ENCODE results near the gene MEP1A. TPM values are rescaled to one million over a fixed set of nuclear protein-coding genes. Genes with fewer than 3 reads are reported as not detected.
"Not testable (repeated sequence)": the region's sequence is repeated elsewhere in the genome, so short reads cannot be mapped to it uniquely, and the experiment has no call there.

MEP1A gene
- total RNA-seq, 3 donors from 2014 or later = 0.29 to 1.3 TPM; not detected in 1

DNA sequence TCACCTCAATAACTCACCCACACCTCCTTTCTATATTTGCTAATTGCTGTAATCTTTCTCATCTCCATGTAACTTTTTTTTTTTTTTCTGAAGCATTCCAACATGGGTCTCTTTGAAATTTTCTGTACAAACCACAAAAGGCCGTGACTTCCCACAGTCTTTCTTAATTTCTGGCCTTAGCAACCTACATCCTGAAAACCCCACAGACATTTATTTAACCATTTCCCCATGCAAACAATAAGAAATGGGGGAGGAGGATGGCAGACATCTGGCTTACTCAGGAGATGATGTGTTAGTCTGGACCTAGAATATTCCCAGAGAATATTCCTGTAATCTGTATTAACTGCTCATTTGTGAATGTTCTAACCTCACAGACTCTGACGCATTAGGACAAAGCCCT lies 57.6 kb downstream of the MEP1A start:
- Histone ChIP-seq H3K27ac (peak overlapping the region in 1 of 2 donors; percentile 43), H3K36me3 (no peaks in the 10 kb centered on the region), H3K4me1 (peaks cover 0 to 6% of the 10 kb centered on the region in 2 donors), H3K9me3 (no peaks in the 10 kb centered on the region), H3K4me3 (no peak overlapping the region), H3K27me3 (no peaks in the 10 kb centered on the region)
- TF ChIP-seq POLR2AphosphoS5 (IDR thresholded peaks at IDR 0.05) (no peak), POLR2A (IDR thresholded peaks at IDR 0.05) (no peak)
- TF ChIP-seq, protein P1, sequence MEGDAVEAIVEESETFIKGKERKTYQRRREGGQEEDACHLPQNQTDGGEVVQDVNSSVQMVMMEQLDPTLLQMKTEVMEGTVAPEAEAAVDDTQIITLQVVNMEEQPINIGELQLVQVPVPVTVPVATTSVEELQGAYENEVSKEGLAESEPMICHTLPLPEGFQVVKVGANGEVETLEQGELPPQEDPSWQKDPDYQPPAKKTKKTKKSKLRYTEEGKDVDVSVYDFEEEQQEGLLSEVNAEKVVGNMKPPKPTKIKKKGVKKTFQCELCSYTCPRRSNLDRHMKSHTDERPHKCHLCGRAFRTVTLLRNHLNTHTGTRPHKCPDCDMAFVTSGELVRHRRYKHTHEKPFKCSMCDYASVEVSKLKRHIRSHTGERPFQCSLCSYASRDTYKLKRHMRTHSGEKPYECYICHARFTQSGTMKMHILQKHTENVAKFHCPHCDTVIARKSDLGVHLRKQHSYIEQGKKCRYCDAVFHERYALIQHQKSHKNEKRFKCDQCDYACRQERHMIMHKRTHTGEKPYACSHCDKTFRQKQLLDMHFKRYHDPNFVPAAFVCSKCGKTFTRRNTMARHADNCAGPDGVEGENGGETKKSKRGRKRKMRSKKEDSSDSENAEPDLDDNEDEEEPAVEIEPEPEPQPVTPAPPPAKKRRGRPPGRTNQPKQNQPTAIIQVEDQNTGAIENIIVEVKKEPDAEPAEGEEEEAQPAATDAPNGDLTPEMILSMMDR (IDR thresholded peaks at IDR 0.05) = no peak
- intact Hi-C loops (cut with DNase I; ENCODE audit: low total_unique reads) = no loop called here
- DNase-seq (ENCODE audit: low spot score in 2 of 2) = no peak

DNA sequence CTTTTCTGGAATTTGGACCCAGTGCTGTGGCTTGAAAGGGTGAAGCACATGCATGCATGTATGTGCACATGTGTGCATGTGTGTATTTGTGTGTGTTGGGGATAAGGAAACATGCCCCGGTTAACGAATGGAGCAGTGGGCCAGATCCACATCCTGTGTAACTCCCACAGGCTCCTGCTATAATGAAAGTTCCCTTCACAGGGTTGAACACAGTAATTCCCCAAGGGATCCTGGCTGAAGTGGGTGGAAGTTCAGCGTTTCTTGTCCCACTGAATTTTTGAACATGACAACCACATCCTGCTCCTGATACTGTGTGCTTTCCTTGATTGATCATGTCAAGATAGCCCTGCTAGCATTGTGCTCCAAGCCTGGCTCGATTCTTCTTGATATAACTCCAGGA lies 58.4 kb downstream of the MEP1A start:
- peak overlapping the region in 1 of 2 donors; percentile 65 for H3K27ac ChIP-seq
- H3K4me3 ChIP-seq; H3K36me3 ChIP-seq; intact Hi-C loops (cut with DNase I; ENCODE audit: low total_unique reads); H3K4me1 ChIP-seq; DNase-seq (ENCODE audit: low spot score in 2 of 2); H3K9me3 ChIP-seq; H3K27me3 ChIP-seq: not testable (repeated sequence)

DNA sequence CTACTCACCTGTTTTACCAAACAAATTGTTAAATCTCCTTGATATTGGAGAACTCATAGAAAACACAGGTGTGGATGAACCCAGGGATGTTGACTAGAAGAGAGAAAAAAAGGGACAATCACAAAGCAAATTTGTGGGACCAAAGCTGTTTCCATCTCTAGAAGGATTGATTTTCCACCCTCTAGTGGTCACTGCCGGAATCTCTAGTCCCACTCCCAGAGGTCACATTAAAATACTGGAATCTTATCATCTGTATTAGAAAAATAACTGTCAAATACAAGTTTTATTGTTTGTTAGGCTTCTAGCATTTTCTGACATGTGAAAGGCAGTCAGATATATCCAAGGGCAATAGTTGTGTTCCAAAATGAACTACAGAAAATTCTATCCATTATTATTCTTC lies 62.8 kb downstream of the MEP1A start:
- H3K27ac ChIP-seq; DNase-seq (ENCODE audit: low spot score in 2 of 2); H3K36me3 ChIP-seq; H3K27me3 ChIP-seq; H3K9me3 ChIP-seq; H3K4me1 ChIP-seq; H3K4me3 ChIP-seq; intact Hi-C loops (cut with DNase I; ENCODE audit: low total_unique reads): not testable (repeated sequence)
- TF ChIP-seq, protein P1 (IDR thresholded peaks at IDR 0.05) = peak in 1 of 3 donors; percentile 12

DNA sequence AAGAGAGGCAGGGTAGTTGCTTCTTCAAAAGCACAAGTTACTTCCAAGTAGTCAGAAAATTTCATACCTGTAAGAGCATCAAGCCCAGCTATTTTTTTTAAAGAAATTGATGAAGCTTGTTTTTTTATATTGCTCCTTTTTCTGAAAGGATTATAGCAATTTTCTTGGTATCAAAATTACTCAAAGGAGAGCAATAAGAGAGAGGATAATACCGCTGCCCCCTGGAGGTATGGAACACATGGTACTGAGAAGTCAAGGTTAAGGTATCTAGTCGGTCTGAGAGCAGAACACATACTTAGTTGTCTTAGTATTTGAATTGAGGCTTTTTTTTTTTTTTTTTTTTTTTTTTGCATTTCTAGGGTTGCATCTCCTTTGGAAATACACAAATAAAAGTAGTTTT lies 69.2 kb downstream of the MEP1A start:
- Histone ChIP-seq H3K36me3 (no peaks in the 10 kb centered on the region), H3K4me3 (no peak overlapping the region), H3K4me1 (no peaks in the 10 kb centered on the region), H3K27ac (no peak overlapping the region), H3K27me3 (no peaks in the 10 kb centered on the region), H3K9me3 (no peaks in the 10 kb centered on the region)
- DNase-seq (ENCODE audit: low spot score in 2 of 2) = no peak
- TF ChIP-seq POLR2A (IDR thresholded peaks at IDR 0.05) = no peak
- intact Hi-C loops (cut with DNase I; ENCODE audit: low total_unique reads) = no loop called here

DNA sequence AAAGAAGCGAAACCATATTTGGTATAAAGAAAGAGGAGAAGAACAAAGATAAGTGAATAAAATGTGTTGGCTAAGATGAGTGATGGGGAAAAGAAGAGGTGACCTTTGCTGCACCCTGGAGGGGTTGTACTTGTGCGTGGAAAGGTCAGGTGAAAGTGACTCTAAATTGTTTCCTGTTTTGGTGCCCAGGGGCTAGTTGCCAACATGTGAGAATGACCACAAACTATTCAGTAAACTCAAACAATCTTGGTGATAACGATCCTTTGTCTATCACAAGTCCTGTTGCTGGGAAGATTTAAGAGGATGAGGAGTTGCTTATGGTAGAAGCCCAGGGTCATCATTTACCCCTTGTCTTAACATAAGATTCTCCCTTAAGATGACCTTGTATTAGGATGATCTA lies 70.6 kb downstream of the MEP1A start:
- no peak overlapping the region for H3K4me3 ChIP-seq
- no peak for DNase-seq (ENCODE audit: low spot score in 2 of 2)
- no peaks in the 10 kb centered on the region for H3K9me3 ChIP-seq
- H3K36me3 ChIP-seq = no peaks in the 10 kb centered on the region
- H3K27me3 ChIP-seq = no peaks in the 10 kb centered on the region
- intact Hi-C loops (cut with DNase I; ENCODE audit: low total_unique reads) = no loop called here
- H3K27ac ChIP-seq = no peak overlapping the region
- no peaks in the 10 kb centered on the region for H3K4me1 ChIP-seq
- no peak for TF ChIP-seq POLR2AphosphoS5 (IDR thresholded peaks at IDR 0.05)
- TF ChIP-seq, protein P1 (IDR thresholded peaks at IDR 0.05) = no peak
- no peak for TF ChIP-seq POLR2A (IDR thresholded peaks at IDR 0.05)

DNA sequence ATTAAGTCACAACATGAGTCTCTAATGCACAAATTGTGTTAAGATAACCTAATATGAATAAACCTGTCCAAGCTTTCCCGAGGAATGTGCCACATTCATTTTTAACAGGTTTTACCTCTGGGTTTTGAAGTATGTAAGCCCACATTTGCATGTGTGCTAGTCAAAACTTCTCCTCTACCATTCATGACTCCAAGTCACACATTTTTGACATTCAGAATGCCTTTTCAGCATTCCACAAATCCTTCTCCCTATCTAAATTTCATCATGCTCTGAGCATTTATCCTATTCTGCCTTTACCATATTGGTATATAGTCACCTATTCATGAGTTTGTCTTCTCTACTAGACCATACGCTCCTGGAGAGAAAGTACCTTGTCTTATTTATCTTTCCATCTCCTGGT lies 72.0 kb downstream of the MEP1A start:
- Histone ChIP-seq H3K4me1 (no peaks in the 10 kb centered on the region), H3K27ac (no peak overlapping the region), H3K9me3 (no peaks in the 10 kb centered on the region), H3K36me3 (no peaks in the 10 kb centered on the region), H3K27me3 (no peaks in the 10 kb centered on the region), H3K4me3 (no peak overlapping the region)
- TF ChIP-seq, protein P1 (IDR thresholded peaks at IDR 0.05) = no peak
- TF ChIP-seq POLR2A (IDR thresholded peaks at IDR 0.05) (no peak), POLR2AphosphoS5 (IDR thresholded peaks at IDR 0.05) (no peak)
- intact Hi-C loops (cut with DNase I; ENCODE audit: low total_unique reads) = no loop called here
- DNase-seq (ENCODE audit: low spot score in 2 of 2) = no peak
